ENCODE measurements around the gene PCCA.

DNA sequence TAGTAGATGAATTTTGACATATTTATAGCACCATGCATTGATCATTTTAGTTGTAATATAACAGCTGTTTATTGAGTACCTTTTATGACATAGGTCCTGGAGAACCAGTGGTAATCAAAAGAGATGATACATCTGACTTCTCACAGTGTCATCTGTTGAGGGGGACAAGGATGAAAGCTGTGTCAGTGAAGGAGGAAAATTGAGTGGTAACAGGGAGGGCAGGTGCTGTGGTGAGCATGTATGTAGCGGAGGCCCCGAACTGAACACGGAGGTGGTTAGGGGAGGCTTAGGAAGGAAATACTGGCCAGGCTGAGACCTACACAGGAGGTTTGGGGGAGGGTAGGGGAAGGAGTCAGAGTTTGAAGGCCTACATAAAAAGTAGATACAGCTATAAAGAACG lies 300.0 kb downstream of the PCCA start:
- TF ChIP-seq GATA2 (IDR thresholded peaks at IDR 0.05; ENCODE audit: low read depth, low read length) (no peak), GATA3 (IDR thresholded peaks at IDR 0.05; ENCODE audit: low read depth, low read length) (no peak)

Data from SH-SY5Y (cell line).